MM.1S (cell line): ENCODE data around the gene LRMDA.

Experiments
- DNase-seq: peaks from one replicate; pipeline ENCODE4 v3.0.0-alpha.2; 2015
- H2AFZ ChIP-seq: fragments of 300-600 bp; sonication (generic); 2 replicates; pipeline ENCODE4 v1.6.0; 2016; ENCODE audit warnings: antibody characterized with exemption, low read length
- H3F3A ChIP-seq: fragments of 300-600 bp; sonication (generic); 2 replicates; pipeline ENCODE4 v1.6.1; 2016; ENCODE audit warnings: mild to moderate bottlenecking, antibody characterized with exemption, low read length, moderate library complexity, mixed read lengths; ENCODE audit not compliant: insufficient read depth
- H3K27ac ChIP-seq: fragments of 300-600 bp; sonication (generic); 2 replicates; pipeline ENCODE4 v1.5.1; 2016; ENCODE audit warnings: mild to moderate bottlenecking, low read length
- H3K27me3 ChIP-seq: fragments of 300-600 bp; sonication (generic); replicated peaks from 2 replicates; pipeline ENCODE4 v1.6.0; 2016; ENCODE audit warnings: low read length; ENCODE audit not compliant: insufficient read depth
- H3K36me3 ChIP-seq: fragments of 300-600 bp; sonication (generic); replicated peaks from 2 replicates; pipeline ENCODE4 v1.6.1; 2016; ENCODE audit warnings: mild to moderate bottlenecking, low read length, mixed read lengths; ENCODE audit not compliant: insufficient read depth
- H3K4me1 ChIP-seq: fragments of 300-600 bp; sonication (generic); 2 replicates; pipeline ENCODE4 v1.6.1; 2016; ENCODE audit warnings: low read length, mixed read lengths
- H3K4me2 ChIP-seq: fragments of 300-600 bp; sonication (generic); 2 replicates; pipeline ENCODE4 v1.6.0; 2016; ENCODE audit warnings: low read depth, low read length
- H3K4me3 ChIP-seq: fragments of 300-600 bp; sonication (generic); 2 replicates; pipeline ENCODE4 v1.5.1; 2016; ENCODE audit warnings: low read length, mixed read lengths
- H3K79me2 ChIP-seq: fragments of 300-600 bp; sonication (generic); 2 replicates; pipeline ENCODE4 v1.6.1; 2016; ENCODE audit warnings: mixed run types, low read length, mixed read lengths
- H3K9ac ChIP-seq: fragments of 300-600 bp; sonication (generic); 2 replicates; pipeline ENCODE4 v1.6.1; 2016; ENCODE audit warnings: low read length, mixed read lengths
- H3K9me2 ChIP-seq: fragments of 300-600 bp; sonication (generic); replicated peaks from 2 replicates; pipeline ENCODE4 v1.6.1; 2016; ENCODE audit warnings: mild to moderate bottlenecking, low read length, mixed read lengths; ENCODE audit not compliant: insufficient read depth
- H3K9me3 ChIP-seq: fragments of 300-600 bp; sonication (generic); replicated peaks from 2 replicates; pipeline ENCODE4 v1.6.1; 2016; ENCODE audit warnings: mild to moderate bottlenecking, low read length, mixed read lengths; ENCODE audit not compliant: insufficient read depth
- H4K20me1 ChIP-seq: fragments of 300-600 bp; sonication (generic); 2 replicates; pipeline ENCODE4 v1.6.1; 2016; ENCODE audit warnings: mild to moderate bottlenecking, low read length, moderate library complexity, mixed read lengths; ENCODE audit not compliant: insufficient read depth
- EZH2 ChIP-seq: fragments of 300-600 bp; sonication (generic); optimal IDR thresholded peaks from 2 replicates; pipeline ENCODE3; 2017; ENCODE audit warnings: low read depth, mild to moderate bottlenecking, antibody characterized with exemption, low read length, mixed read lengths
- EZH2phosphoT487 ChIP-seq: fragments of 300-600 bp; sonication (generic); IDR thresholded peaks from 2 replicates; pipeline ENCODE4 v1.6.1; 2018; ENCODE audit warnings: antibody characterized with exemption, low read length
- TF ChIP-seq, protein P1 (sequence below): fragments of 300-600 bp; sonication (generic); IDR thresholded peaks from 2 replicates; pipeline ENCODE4 v1.5.1; 2016; ENCODE audit warnings: antibody characterized with exemption, low read length, mixed read lengths

LRMDA gene

GRCh38 chr10:75652146-75652740, 220.8 kb downstream of the LRMDA start:
- Histone ChIP-seq H3K9me3 (no peaks in the 10 kb centered on the region), H3K36me3 (no peaks in the 10 kb centered on the region), H3K4me3 (no peak overlapping the region), H4K20me1 (no peaks in the 10 kb centered on the region), H3K9me2 (no peaks in the 10 kb centered on the region), H3K27me3 (no peaks in the 10 kb centered on the region), H3K4me2 (no peak overlapping the region), H3F3A (no peaks in the 10 kb centered on the region), H3K4me1 (no peaks in the 10 kb centered on the region), H2AFZ (no peak overlapping the region), H3K79me2 (no peaks in the 10 kb centered on the region), H3K9ac (no peak overlapping the region), H3K27ac (no peak overlapping the region)
- no peak for DNase-seq
- TF ChIP-seq EZH2, result no peak
- TF ChIP-seq EZH2phosphoT487, result no peak
- TF ChIP-seq, protein P1, sequence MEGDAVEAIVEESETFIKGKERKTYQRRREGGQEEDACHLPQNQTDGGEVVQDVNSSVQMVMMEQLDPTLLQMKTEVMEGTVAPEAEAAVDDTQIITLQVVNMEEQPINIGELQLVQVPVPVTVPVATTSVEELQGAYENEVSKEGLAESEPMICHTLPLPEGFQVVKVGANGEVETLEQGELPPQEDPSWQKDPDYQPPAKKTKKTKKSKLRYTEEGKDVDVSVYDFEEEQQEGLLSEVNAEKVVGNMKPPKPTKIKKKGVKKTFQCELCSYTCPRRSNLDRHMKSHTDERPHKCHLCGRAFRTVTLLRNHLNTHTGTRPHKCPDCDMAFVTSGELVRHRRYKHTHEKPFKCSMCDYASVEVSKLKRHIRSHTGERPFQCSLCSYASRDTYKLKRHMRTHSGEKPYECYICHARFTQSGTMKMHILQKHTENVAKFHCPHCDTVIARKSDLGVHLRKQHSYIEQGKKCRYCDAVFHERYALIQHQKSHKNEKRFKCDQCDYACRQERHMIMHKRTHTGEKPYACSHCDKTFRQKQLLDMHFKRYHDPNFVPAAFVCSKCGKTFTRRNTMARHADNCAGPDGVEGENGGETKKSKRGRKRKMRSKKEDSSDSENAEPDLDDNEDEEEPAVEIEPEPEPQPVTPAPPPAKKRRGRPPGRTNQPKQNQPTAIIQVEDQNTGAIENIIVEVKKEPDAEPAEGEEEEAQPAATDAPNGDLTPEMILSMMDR, result no peak

- H3K4me2 ChIP-seq, result no peak overlapping the region
- H4K20me1 ChIP-seq, result no peaks in the 10 kb centered on the region
- no peak overlapping the region for H3K27ac ChIP-seq
- no peaks in the 10 kb centered on the region for H3F3A ChIP-seq
- H3K9me2 ChIP-seq, result no peaks in the 10 kb centered on the region
- H2AFZ ChIP-seq, result no peak overlapping the region
- no peaks in the 10 kb centered on the region for H3K4me1 ChIP-seq
- DNase-seq, result no peak
- no peaks in the 10 kb centered on the region for H3K9me3 ChIP-seq
- H3K27me3 ChIP-seq, result no peaks in the 10 kb centered on the region
- no peaks in the 10 kb centered on the region for H3K79me2 ChIP-seq
- TF ChIP-seq, protein P1, result no peak
- no peak for TF ChIP-seq EZH2
- no peak for TF ChIP-seq EZH2phosphoT487
- no peak overlapping the region for H3K4me3 ChIP-seq
- no peaks in the 10 kb centered on the region for H3K36me3 ChIP-seq
- H3K9ac ChIP-seq, result no peak overlapping the region
These were observed 222.3 kb downstream of the LRMDA start for GRCh38 chr10:75653761-75654160.

- Histone ChIP-seq H3K9me3 (no peaks in the 10 kb centered on the region), H2AFZ (no peak overlapping the region), H3K4me2 (no peak overlapping the region), H3K9me2 (no peaks in the 10 kb centered on the region), H3K79me2 (no peaks in the 10 kb centered on the region), H3K4me3 (no peak overlapping the region), H3K36me3 (no peaks in the 10 kb centered on the region), H3K4me1 (no peaks in the 10 kb centered on the region), H3F3A (no peaks in the 10 kb centered on the region), H4K20me1 (no peaks in the 10 kb centered on the region), H3K27me3 (no peaks in the 10 kb centered on the region), H3K27ac (no peak overlapping the region), H3K9ac (no peak overlapping the region)
- DNase-seq, result no peak
- TF ChIP-seq, protein P1, result no peak
- TF ChIP-seq EZH2phosphoT487 (no peak), EZH2 (no peak)
These were observed 222.8 kb downstream of the LRMDA start for GRCh38 chr10:75654171-75654771.
